ENCODE measurements around the gene PLEKHA4.

DNA sequence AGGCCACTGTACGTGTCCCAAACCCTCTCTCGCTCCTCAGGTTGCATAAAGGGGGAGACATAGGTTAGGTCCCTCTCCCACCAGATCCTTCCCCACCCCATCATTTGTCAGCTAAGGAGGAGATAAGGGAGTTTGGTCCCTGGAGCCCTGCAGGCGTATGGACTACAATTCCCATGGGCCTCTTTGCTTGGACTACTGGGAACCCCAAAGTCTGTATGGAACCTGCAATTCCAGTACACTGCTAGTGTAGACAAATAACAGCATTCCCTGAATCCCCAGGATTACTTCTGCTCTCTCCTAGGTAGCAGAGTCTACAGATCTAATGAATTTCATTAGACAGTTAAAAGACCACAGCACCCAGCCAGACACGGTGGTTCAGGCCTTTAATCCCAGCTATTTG is 16.1 kb downstream of the PLEKHA4 start:
- no peak for TF ChIP-seq BCL11A (IDR thresholded peaks at IDR 0.05; ENCODE audit: low read depth, low read length)
- no peak for TF ChIP-seq NFYB (IDR thresholded peaks at IDR 0.05; ENCODE audit: insufficient read depth, low read depth, low read length)
- no peak for TF ChIP-seq TAF1 (IDR thresholded peaks at IDR 0.05; ENCODE audit: borderline replicate concordance, low read depth, low read length)
- TF ChIP-seq, protein P1, sequence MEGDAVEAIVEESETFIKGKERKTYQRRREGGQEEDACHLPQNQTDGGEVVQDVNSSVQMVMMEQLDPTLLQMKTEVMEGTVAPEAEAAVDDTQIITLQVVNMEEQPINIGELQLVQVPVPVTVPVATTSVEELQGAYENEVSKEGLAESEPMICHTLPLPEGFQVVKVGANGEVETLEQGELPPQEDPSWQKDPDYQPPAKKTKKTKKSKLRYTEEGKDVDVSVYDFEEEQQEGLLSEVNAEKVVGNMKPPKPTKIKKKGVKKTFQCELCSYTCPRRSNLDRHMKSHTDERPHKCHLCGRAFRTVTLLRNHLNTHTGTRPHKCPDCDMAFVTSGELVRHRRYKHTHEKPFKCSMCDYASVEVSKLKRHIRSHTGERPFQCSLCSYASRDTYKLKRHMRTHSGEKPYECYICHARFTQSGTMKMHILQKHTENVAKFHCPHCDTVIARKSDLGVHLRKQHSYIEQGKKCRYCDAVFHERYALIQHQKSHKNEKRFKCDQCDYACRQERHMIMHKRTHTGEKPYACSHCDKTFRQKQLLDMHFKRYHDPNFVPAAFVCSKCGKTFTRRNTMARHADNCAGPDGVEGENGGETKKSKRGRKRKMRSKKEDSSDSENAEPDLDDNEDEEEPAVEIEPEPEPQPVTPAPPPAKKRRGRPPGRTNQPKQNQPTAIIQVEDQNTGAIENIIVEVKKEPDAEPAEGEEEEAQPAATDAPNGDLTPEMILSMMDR (IDR thresholded peaks at IDR 0.05 in 2 of 3, conservative IDR thresholded peaks at IDR 0.05 in 1 of 3; ENCODE audit: control insufficient read depth in 2 of 3, extremely low read depth in 1 of 3, insufficient read depth in 1 of 3, low read depth in 3 of 3, low read length in 3 of 3), result no peak
- no peak for TF ChIP-seq YY1 (IDR thresholded peaks at IDR 0.05; ENCODE audit: low read depth, low read length)
- TF ChIP-seq RFX5 (IDR thresholded peaks at IDR 0.05; ENCODE audit: low read depth, low read length), result no peak
- TF ChIP-seq, protein P2, sequence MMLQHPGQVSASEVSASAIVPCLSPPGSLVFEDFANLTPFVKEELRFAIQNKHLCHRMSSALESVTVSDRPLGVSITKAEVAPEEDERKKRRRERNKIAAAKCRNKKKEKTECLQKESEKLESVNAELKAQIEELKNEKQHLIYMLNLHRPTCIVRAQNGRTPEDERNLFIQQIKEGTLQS (IDR thresholded peaks at IDR 0.05; ENCODE audit: borderline replicate concordance, extremely low read depth, low read depth, low read length), result no peak
- TF ChIP-seq, protein P3, sequence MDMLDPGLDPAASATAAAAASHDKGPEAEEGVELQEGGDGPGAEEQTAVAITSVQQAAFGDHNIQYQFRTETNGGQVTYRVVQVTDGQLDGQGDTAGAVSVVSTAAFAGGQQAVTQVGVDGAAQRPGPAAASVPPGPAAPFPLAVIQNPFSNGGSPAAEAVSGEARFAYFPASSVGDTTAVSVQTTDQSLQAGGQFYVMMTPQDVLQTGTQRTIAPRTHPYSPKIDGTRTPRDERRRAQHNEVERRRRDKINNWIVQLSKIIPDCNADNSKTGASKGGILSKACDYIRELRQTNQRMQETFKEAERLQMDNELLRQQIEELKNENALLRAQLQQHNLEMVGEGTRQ (IDR thresholded peaks at IDR 0.05; ENCODE audit: borderline replicate concordance, low read depth, low read length), result no peak
- no peak for TF ChIP-seq REST (IDR thresholded peaks at IDR 0.05; ENCODE audit: low read depth, low read length)
- no peak for TF ChIP-seq MAX (IDR thresholded peaks at IDR 0.05; ENCODE audit: low read depth, low read length)
- TF ChIP-seq RAD21 (IDR thresholded peaks at IDR 0.05; ENCODE audit: insufficient read depth, low read depth, low read length), result no peak
- no peak for TF ChIP-seq TCF12 (IDR thresholded peaks at IDR 0.05; ENCODE audit: low read depth, low read length)
